Loucy (cell line): Measurements from ENCODE around the gene LTA.

Source experiments
- H2AFZ ChIP-seq: fragments of 200-600 bp; sonication (generic); 2 replicates; pipeline ENCODE4 v1.6.0; 2016; ENCODE audit warnings: antibody characterized with exemption, mild to moderate bottlenecking, low read length, moderate library complexity
- H3F3A ChIP-seq: fragments of 200-600 bp; 2 replicates; pipeline ENCODE4 v1.6.0; 2016; ENCODE audit warnings: antibody characterized with exemption, low read depth, mild to moderate bottlenecking
- H3K27me3 ChIP-seq: fragments of 200-600 bp; sonication (generic); 2 replicates; pipeline ENCODE4 v1.6.1; 2014; ENCODE audit warnings: low read length, mild to moderate bottlenecking; ENCODE audit not compliant: insufficient read depth, poor library complexity, severe bottlenecking
- H3K36me3 ChIP-seq: fragments of 200-600 bp; sonication (generic); 2 replicates; pipeline ENCODE4 v1.6.1; 2016; ENCODE audit warnings: low read length; ENCODE audit not compliant: insufficient read depth
- H3K4me1 ChIP-seq: fragments of 200-600 bp; sonication (generic); 2 replicates; pipeline ENCODE4 v1.5.1; 2014; ENCODE audit warnings: low read length, mild to moderate bottlenecking; ENCODE audit not compliant: insufficient read depth, poor library complexity, severe bottlenecking
- H3K4me2 ChIP-seq: fragments of 200-600 bp; sonication (generic); 2 replicates; pipeline ENCODE4 v1.6.0; 2014; ENCODE audit warnings: antibody characterized with exemption, low read length, low read depth, mild to moderate bottlenecking; ENCODE audit not compliant: poor library complexity, severe bottlenecking
- H3K4me3 ChIP-seq: fragments of 200-600 bp; sonication (generic); 2 replicates; pipeline ENCODE4 v1.5.1; 2014; ENCODE audit warnings: low read length, mild to moderate bottlenecking, mixed read lengths; ENCODE audit not compliant: poor library complexity, severe bottlenecking
- H3K79me2 ChIP-seq: fragments of 200-600 bp; sonication (generic); 2 replicates; pipeline ENCODE4 v1.6.1; 2014; ENCODE audit warnings: low read length; ENCODE audit not compliant: insufficient read depth
- H3K9ac ChIP-seq: fragments of 200-600 bp; sonication (generic); 2 replicates; pipeline ENCODE4 v1.6.0; 2014; ENCODE audit warnings: mild to moderate bottlenecking, low read depth, low read length, moderate library complexity; ENCODE audit not compliant: poor library complexity, severe bottlenecking
- H3K9me2 ChIP-seq: fragments of 200-600 bp; sonication (generic); replicated peaks from 2 replicates; pipeline ENCODE4 v1.6.1; 2016; ENCODE audit warnings: low read depth, low read length, mixed read lengths
- H3K9me3 ChIP-seq: fragments of 200-600 bp; sonication (generic); 2 replicates; pipeline ENCODE4 v1.6.1; 2014; ENCODE audit warnings: mild to moderate bottlenecking, antibody characterized with exemption, low read length, low read depth; ENCODE audit not compliant: insufficient read depth
- H4K20me1 ChIP-seq: fragments of 200-600 bp; sonication (generic); 2 replicates; pipeline ENCODE4 v1.6.0; 2014; ENCODE audit warnings: antibody characterized with exemption, low read length, mild to moderate bottlenecking; ENCODE audit not compliant: insufficient read depth, poor library complexity, severe bottlenecking
- CTCF ChIP-seq: fragments of 200-600 bp; sonication (generic); conservative IDR thresholded peaks from 2 replicates; pipeline ENCODE4 v1.5.1; 2014; ENCODE audit warnings: mild to moderate bottlenecking, antibody characterized with exemption, low read length
- EZH2phosphoT487 ChIP-seq: fragments of 200-600 bp; IDR thresholded peaks from 2 replicates; pipeline ENCODE4 v1.6.1; 2018; ENCODE audit warnings: antibody characterized with exemption, mild to moderate bottlenecking, moderate library complexity, borderline replicate concordance

Gene LTA

GRCh38 chr6:31535538-31536324 lies 36.4 kb upstream of the LTA start:
- H3F3A ChIP-seq, result no peaks in the 10 kb centered on the region
- H3K4me1 ChIP-seq, result peaks cover 53% of the 10 kb centered on the region
- H2AFZ ChIP-seq, result no peak overlapping the region
- no peaks in the 10 kb centered on the region for H3K9me2 ChIP-seq
- H3K4me3 ChIP-seq, result peak overlapping the region; percentile 94
- peak overlapping the region; percentile 19 for H3K9ac ChIP-seq
- peaks cover 93% of the 10 kb centered on the region for H3K36me3 ChIP-seq
- peaks cover 2% of the 10 kb centered on the region for H3K27me3 ChIP-seq
- H3K4me2 ChIP-seq, result peak overlapping the region; percentile 98
- no peak for TF ChIP-seq EZH2phosphoT487
- TF ChIP-seq CTCF, result no peak
- no peaks in the 10 kb centered on the region for H3K9me3 ChIP-seq
- peaks cover 100% of the 10 kb centered on the region for H3K79me2 ChIP-seq
- peaks cover 100% of the 10 kb centered on the region for H4K20me1 ChIP-seq

- peak overlapping the region; percentile 94 for H3K4me3 ChIP-seq
- H2AFZ ChIP-seq, result no peak overlapping the region
- H4K20me1 ChIP-seq, result peaks cover 82% of the 10 kb centered on the region
- peak overlapping the region; percentile 98 for H3K4me2 ChIP-seq
- peak overlapping the region; percentile 99 for H3K9ac ChIP-seq
- H3K9me2 ChIP-seq, result no peaks in the 10 kb centered on the region
- H3K4me1 ChIP-seq, result peaks cover 48% of the 10 kb centered on the region
- H3K9me3 ChIP-seq, result no peaks in the 10 kb centered on the region
- H3K36me3 ChIP-seq, result peaks cover 64% of the 10 kb centered on the region
- H3K27me3 ChIP-seq, result peaks cover 13% of the 10 kb centered on the region
- no peaks in the 10 kb centered on the region; the same call in 1 of the 2 replicates for H3F3A ChIP-seq
- TF ChIP-seq EZH2phosphoT487, result no peak
- H3K79me2 ChIP-seq, result peaks cover 96% of the 10 kb centered on the region
These were observed 33.2 kb upstream of the LTA start for GRCh38 chr6:31538805-31539400.

- TF ChIP-seq CTCF (no peak), EZH2phosphoT487 (no peak)
- peak overlapping the region; percentile 99 for H3K9ac ChIP-seq
- H3K9me3 ChIP-seq, result no peaks in the 10 kb centered on the region
- H3K36me3 ChIP-seq, result peaks cover 47% of the 10 kb centered on the region
- peaks cover 87% of the 10 kb centered on the region for H3K79me2 ChIP-seq
- no peak overlapping the region for H2AFZ ChIP-seq
- no peaks in the 10 kb centered on the region; the same call in 1 of the 2 replicates for H3F3A ChIP-seq
- H3K4me3 ChIP-seq, result peak overlapping the region; percentile 94
- peaks cover 65% of the 10 kb centered on the region for H4K20me1 ChIP-seq
- no peaks in the 10 kb centered on the region for H3K9me2 ChIP-seq
- H3K4me2 ChIP-seq, result peak overlapping the region; percentile 98
- peaks cover 13% of the 10 kb centered on the region for H3K27me3 ChIP-seq
- peaks cover 39% of the 10 kb centered on the region for H3K4me1 ChIP-seq
These were observed 31.4 kb upstream of the LTA start for GRCh38 chr6:31540640-31541039.
